Measurements from ENCODE around the gene PRKG2. TPM values are rescaled to one million over a fixed set of nuclear protein-coding genes. Genes with fewer than 3 reads are reported as not detected.

Gene PRKG2
- total RNA-seq, 1 donor from 2014 or later, result not detected

DNA sequence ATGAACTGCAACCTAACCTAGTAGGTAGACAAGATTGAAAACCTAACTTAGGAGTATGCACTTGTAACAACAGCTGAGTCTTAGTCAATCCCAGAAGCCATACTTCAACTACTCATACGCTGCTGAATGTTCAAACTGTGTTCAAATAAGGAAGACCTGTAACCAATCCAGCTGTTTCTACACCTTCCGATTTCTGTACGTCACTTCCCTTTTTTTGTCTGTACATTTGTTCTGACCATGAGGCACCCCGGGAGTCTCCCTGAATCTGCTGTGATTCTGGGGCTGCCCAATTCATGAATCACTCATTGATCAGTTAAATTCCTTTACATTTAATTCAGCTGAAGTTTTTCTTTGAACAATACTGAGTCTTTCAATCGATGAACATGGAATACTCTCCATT is 95.0 kb downstream of the PRKG2 start:
- no peaks in the 10 kb centered on the region for H3K27me3 Mint-ChIP-seq (ENCODE audit: unreplicated experiment)
- TF ChIP-seq, protein P1, sequence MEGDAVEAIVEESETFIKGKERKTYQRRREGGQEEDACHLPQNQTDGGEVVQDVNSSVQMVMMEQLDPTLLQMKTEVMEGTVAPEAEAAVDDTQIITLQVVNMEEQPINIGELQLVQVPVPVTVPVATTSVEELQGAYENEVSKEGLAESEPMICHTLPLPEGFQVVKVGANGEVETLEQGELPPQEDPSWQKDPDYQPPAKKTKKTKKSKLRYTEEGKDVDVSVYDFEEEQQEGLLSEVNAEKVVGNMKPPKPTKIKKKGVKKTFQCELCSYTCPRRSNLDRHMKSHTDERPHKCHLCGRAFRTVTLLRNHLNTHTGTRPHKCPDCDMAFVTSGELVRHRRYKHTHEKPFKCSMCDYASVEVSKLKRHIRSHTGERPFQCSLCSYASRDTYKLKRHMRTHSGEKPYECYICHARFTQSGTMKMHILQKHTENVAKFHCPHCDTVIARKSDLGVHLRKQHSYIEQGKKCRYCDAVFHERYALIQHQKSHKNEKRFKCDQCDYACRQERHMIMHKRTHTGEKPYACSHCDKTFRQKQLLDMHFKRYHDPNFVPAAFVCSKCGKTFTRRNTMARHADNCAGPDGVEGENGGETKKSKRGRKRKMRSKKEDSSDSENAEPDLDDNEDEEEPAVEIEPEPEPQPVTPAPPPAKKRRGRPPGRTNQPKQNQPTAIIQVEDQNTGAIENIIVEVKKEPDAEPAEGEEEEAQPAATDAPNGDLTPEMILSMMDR (IDR thresholded peaks at IDR 0.05), result no peak
- DNase-seq (ENCODE audit: extremely low spot score, unreplicated experiment), result no peak
- no peak overlapping the region for H3K27ac Mint-ChIP-seq (ENCODE audit: unreplicated experiment)
- no peak overlapping the region for H3K4me3 Mint-ChIP-seq (ENCODE audit: unreplicated experiment)
- no peaks in the 10 kb centered on the region for H3K4me1 Mint-ChIP-seq (ENCODE audit: unreplicated experiment)
- no peaks in the 10 kb centered on the region for H3K36me3 Mint-ChIP-seq (ENCODE audit: unreplicated experiment)
- no peaks in the 10 kb centered on the region for H3K9me3 Mint-ChIP-seq (ENCODE audit: unreplicated experiment)

DNA sequence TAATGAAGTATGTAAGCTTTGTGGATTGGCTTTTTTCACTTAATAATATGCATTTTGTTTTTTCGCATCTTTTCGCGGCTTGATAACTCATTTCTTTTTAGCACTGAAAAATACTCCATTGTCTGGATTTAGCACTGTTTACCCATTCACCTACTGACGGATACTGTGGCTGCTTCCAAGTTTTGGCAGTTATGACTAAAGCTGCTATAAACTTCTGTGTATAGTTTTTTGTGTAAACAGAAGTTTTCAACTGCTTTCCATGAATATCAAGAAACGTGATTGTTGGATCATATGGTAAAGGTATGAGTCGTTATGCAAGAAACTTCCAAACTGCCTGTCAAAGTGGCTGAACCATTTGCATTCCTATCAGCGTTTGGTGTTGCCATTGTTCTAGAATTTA is 96.9 kb downstream of the PRKG2 start:
- TF ChIP-seq, protein P1 (IDR thresholded peaks at IDR 0.05), result no peak
- no peak for DNase-seq (ENCODE audit: extremely low spot score, unreplicated experiment)
- Mint-ChIP-seq H3K27ac (ENCODE audit: unreplicated experiment) (no peak overlapping the region), H3K36me3 (ENCODE audit: unreplicated experiment) (no peaks in the 10 kb centered on the region), H3K4me1 (ENCODE audit: unreplicated experiment) (no peaks in the 10 kb centered on the region), H3K4me3 (ENCODE audit: unreplicated experiment) (no peak overlapping the region), H3K9me3 (ENCODE audit: unreplicated experiment) (no peaks in the 10 kb centered on the region), H3K27me3 (ENCODE audit: unreplicated experiment) (no peaks in the 10 kb centered on the region)

DNA sequence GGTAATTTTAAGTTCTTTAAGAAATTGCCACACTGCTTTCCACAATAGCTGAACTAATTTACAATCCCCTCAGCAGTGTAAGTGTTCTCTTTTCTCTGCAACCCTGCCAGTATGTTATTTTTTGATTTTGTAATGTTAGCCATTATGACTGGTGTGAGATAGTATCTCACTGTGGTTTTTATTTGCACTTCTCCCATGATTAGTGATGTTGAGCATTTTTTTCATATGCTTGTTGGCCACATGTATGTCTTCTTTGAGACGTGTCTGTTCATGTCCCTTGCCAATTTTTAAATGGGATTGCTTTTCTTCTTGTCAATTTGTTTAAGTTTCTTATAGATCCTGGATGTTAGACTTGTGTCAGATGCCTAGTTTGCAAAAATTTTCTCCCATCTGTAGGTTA is 98.5 kb downstream of the PRKG2 start:
- Mint-ChIP-seq H3K27me3 (ENCODE audit: unreplicated experiment) (no peaks in the 10 kb centered on the region), H3K36me3 (ENCODE audit: unreplicated experiment) (no peaks in the 10 kb centered on the region), H3K4me3 (ENCODE audit: unreplicated experiment) (no peak overlapping the region), H3K27ac (ENCODE audit: unreplicated experiment) (no peak overlapping the region), H3K4me1 (ENCODE audit: unreplicated experiment) (no peaks in the 10 kb centered on the region), H3K9me3 (ENCODE audit: unreplicated experiment) (no peaks in the 10 kb centered on the region)
- DNase-seq (ENCODE audit: extremely low spot score, unreplicated experiment), result no peak
- TF ChIP-seq, protein P1 (IDR thresholded peaks at IDR 0.05), result no peak

DNA sequence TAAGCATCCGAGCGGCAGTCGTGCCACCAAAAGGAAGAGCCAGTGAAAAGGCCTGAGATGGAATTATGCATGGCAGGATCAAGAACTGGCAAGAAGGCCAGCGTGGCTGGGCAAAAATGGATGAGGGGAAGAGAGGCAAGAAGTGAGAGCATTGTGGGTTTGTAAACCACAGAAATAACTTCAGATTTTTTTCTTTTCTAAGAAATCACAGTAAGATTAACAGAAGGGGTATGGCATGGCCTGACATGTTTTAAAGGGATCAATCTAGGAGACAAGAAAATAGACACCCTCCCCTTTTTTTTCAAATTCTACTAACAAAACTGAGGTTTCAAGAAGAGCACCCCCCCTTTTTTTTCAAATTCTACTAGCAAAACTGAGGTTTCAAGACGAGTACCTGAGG is 102.0 kb downstream of the PRKG2 start:
- TF ChIP-seq, protein P1 (IDR thresholded peaks at IDR 0.05), result no peak
- Mint-ChIP-seq H3K9me3 (ENCODE audit: unreplicated experiment) (no peaks in the 10 kb centered on the region), H3K27ac (ENCODE audit: unreplicated experiment) (no peak overlapping the region), H3K4me3 (ENCODE audit: unreplicated experiment) (no peak overlapping the region), H3K36me3 (ENCODE audit: unreplicated experiment) (no peaks in the 10 kb centered on the region), H3K4me1 (ENCODE audit: unreplicated experiment) (no peaks in the 10 kb centered on the region), H3K27me3 (ENCODE audit: unreplicated experiment) (no peaks in the 10 kb centered on the region)
- no peak for DNase-seq (ENCODE audit: extremely low spot score, unreplicated experiment)

DNA sequence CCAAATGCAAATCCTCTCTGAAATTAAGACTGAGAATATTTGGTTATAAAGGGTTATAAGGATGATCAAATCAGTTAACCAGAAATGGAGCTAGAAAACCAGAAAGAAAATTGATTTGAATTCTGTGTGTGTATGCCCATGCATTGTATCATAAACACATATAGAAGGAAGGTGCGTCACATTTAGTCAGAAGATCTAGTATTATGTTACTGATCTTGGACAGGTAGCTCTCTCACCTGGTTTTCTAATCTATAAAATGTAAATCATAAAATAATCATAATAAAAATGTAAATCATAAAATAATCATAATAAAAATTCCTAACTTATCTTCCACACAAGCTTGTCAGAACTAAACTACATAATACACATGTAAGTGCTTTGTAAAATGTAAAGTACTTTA is 105.7 kb downstream of the PRKG2 start:
- Mint-ChIP-seq H3K27me3 (ENCODE audit: unreplicated experiment) (no peaks in the 10 kb centered on the region), H3K36me3 (ENCODE audit: unreplicated experiment) (no peaks in the 10 kb centered on the region), H3K4me3 (ENCODE audit: unreplicated experiment) (no peak overlapping the region), H3K27ac (ENCODE audit: unreplicated experiment) (no peak overlapping the region), H3K9me3 (ENCODE audit: unreplicated experiment) (no peaks in the 10 kb centered on the region), H3K4me1 (ENCODE audit: unreplicated experiment) (no peaks in the 10 kb centered on the region)
- TF ChIP-seq, protein P1 (IDR thresholded peaks at IDR 0.05), result no peak
- DNase-seq (ENCODE audit: extremely low spot score, unreplicated experiment), result no peak
